ENCODE results near the gene MTMR3.
"Not testable (repeated sequence)": the region's sequence is repeated elsewhere in the genome, so short reads cannot be mapped to it uniquely, and the experiment has no call there.

DNA sequence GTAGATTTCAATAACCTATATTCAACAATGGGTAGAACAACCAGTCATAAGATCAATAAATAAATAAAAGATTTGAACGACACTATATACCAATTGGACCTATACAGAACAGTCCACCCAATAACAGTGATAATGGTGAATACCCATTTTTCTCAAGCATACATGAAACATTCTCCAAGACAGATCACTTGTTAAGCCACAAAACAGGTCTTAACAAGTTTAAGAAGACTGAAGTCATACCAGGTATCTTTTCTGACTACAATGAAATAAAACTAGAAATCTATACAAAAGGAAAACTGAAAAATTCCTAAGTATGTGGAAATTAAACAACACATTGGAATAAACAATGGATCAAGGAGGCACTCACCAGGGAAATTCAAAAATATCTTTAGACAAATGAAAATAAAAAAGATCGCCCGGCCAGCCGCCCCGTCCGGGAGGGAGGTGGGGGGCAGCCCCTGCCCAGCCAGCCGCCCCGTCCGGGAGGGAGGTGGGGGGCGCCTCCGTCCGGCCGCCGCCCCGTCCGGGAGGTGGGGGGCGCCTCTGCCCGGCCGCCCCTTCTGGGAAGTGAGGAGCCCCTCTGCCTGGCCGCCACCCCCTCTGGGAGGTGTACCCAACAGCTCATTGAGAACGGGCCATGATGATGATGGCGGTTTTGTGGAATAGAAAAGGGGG, 176.5 kb downstream of the MTMR3 start:
- TF ChIP-seq, protein P1, sequence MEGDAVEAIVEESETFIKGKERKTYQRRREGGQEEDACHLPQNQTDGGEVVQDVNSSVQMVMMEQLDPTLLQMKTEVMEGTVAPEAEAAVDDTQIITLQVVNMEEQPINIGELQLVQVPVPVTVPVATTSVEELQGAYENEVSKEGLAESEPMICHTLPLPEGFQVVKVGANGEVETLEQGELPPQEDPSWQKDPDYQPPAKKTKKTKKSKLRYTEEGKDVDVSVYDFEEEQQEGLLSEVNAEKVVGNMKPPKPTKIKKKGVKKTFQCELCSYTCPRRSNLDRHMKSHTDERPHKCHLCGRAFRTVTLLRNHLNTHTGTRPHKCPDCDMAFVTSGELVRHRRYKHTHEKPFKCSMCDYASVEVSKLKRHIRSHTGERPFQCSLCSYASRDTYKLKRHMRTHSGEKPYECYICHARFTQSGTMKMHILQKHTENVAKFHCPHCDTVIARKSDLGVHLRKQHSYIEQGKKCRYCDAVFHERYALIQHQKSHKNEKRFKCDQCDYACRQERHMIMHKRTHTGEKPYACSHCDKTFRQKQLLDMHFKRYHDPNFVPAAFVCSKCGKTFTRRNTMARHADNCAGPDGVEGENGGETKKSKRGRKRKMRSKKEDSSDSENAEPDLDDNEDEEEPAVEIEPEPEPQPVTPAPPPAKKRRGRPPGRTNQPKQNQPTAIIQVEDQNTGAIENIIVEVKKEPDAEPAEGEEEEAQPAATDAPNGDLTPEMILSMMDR (IDR thresholded peaks at IDR 0.05): not testable (repeated sequence)
- not testable (repeated sequence) for TF ChIP-seq EZH2 (IDR thresholded peaks at IDR 0.05; ENCODE audit: borderline replicate concordance, insufficient read depth, low read depth, low read length, poor library complexity, severe bottlenecking)
